ENCODE measurements around the gene NEB. TPM values are rescaled to one million over a fixed set of nuclear protein-coding genes. Genes with fewer than 3 reads are reported as not detected.

The NEB gene
- total and polyA plus RNA-seq, 2 of the 4 experiments (the other 2 are of a cell fraction), result under 0.01 TPM; not detected in 1

DNA sequence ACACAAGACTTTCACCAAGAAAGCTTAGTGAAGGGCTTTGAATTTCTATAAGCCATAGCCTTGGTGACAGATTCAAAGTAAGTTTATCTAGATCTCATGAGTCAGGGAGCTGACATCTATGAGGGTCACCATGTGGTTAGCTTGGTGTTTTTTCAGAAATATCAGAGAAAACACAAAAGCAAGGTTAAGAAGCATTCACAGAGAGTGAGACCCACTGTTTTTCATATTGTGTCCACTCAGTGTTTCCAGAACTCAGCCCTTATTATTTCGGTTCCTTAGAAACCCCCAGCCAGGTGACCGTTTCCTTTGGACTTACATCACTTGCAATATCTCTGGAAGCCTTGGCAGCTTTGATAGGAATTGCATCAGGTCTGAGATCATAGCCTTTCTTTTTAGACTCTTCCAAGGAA is 76.6 kb downstream of the NEB start:
- dilution Hi-C loops (cut with HindIII; ENCODE audit: low sequenced_read_pairs, unreplicated experiment), result no loop called here
- H2BK5ac ChIP-seq (ENCODE audit: low read depth, low read length, poor library complexity, severe bottlenecking), result no peak overlapping the region
- ATAC-seq (ENCODE audit: low read depth), result no peak

More for the DNA sequence above, 76.6 kb downstream of the NEB start:
- ChIA-PET POLR2A (ENCODE audit: unreplicated experiment) (no interaction called here), CTCF (no interaction called here)
- BruUV-seq (replicated peaks), result no TSS peak
- no peak overlapping the region for H3K27ac ChIP-seq (ENCODE audit: insufficient read depth, low read length)
- no peak overlapping the region for H3K4me3 ChIP-seq (ENCODE audit: insufficient read depth, low read depth, low read length)
- H3K23ac ChIP-seq (ENCODE audit: low read depth, low read length), result no peak overlapping the region
- no peak overlapping the region for H2BK15ac ChIP-seq (ENCODE audit: low read depth, low read length)
- WGBS, 2 experiments (ENCODE audit: extremely low coverage in 2 of 2, insufficient read length in 1 of 2), result 83% methylated on average over 1 of the region's 2 CpGs; no CpG with 5 or more reads in 1 of the 2 experiments
- H4K91ac ChIP-seq (ENCODE audit: insufficient read depth, low read depth, low read length), result no peak overlapping the region
- H3K4me2 ChIP-seq (ENCODE audit: low read depth, low read length), result no peak overlapping the region
- no peaks in the 10 kb centered on the region for H3K27me3 ChIP-seq (ENCODE audit: control insufficient read depth, insufficient read depth, low read length)
- no peak for TF ChIP-seq MAFK (IDR thresholded peaks at IDR 0.05; ENCODE audit: low read depth, low read length)
- H2AK5ac ChIP-seq (ENCODE audit: low read depth, low read length), result no peak overlapping the region
- no peak overlapping the region for H4K8ac ChIP-seq (ENCODE audit: low read depth in 2 of 2, low read length in 2 of 2)
- no peak overlapping the region for H2BK120ac ChIP-seq (ENCODE audit: low read depth, low read length)
- no peak overlapping the region for H2AK9ac ChIP-seq (replicated peaks; ENCODE audit: low read depth, low read length, poor library complexity)
- no peak overlapping the region for H3K4ac ChIP-seq (ENCODE audit: low read depth, low read length)
- H3K56ac ChIP-seq (ENCODE audit: extremely low read depth, insufficient read depth, low read length), result no peak overlapping the region
- DNase-seq, result no peak
- H4K5ac ChIP-seq (ENCODE audit: low read depth, low read length), result no peak overlapping the region
- H3K14ac ChIP-seq (replicated peaks; ENCODE audit: low read depth, low read length), result no peak overlapping the region
- H4K20me1 ChIP-seq (ENCODE audit: insufficient read depth, low read length), result no peaks in the 10 kb centered on the region
- in situ Hi-C loops (cut with MboI; ENCODE audit: low sequenced_read_pairs), result no loop called here
- no peaks in the 10 kb centered on the region for H3K4me1 ChIP-seq (ENCODE audit: control insufficient read depth, insufficient read depth, low read length)
- H3K9ac ChIP-seq (ENCODE audit: low read depth, low read length), result no peak overlapping the region
- H3K36me3 ChIP-seq (ENCODE audit: control insufficient read depth, insufficient read depth, low read length), result no peaks in the 10 kb centered on the region
- no peaks in the 10 kb centered on the region; the same call in 1 of the 2 replicates for H3K9me1 ChIP-seq (ENCODE audit: insufficient read depth, low read length)
- no peaks in the 10 kb centered on the region for H3K79me1 ChIP-seq (ENCODE audit: low read depth in 1 of 2, low read length in 2 of 2)
- H3K9me3 ChIP-seq (ENCODE audit: control insufficient read depth, insufficient read depth, low read length), result no peaks in the 10 kb centered on the region
- intact Hi-C loops (cut with micrococcal nuclease), result no loop called here
- H2BK20ac ChIP-seq (ENCODE audit: low read depth, low read length), result no peak overlapping the region
- no peak overlapping the region for H2AFZ ChIP-seq (replicated peaks; ENCODE audit: low read length, poor library complexity)
- H3K18ac ChIP-seq (ENCODE audit: low read depth, low read length), result no peak overlapping the region

Measured in IMR-90 (cell line).